ENCODE data around the gene NELL1. TPM values are rescaled to one million over a fixed set of nuclear protein-coding genes. Genes with fewer than 3 reads are reported as not detected.
A peak's percentile ranks its signal among the peaks of the same experiment; 100 is the strongest.

NELL1 gene
- total and polyA plus RNA-seq, 8 donors, result 0.24 to 1.8 (median 0.71) TPM; not detected in 2

GRCh38 chr11:20647976-20648565 lies 21.3 kb upstream of the NELL1 start:
- intact Hi-C loops (cut with DNase I), result no loop called here
- DNase-seq (peak in 2 of 4 donors; percentile 44 to 49), ATAC-seq (peak; percentile 84)
- H3K4me1 ChIP-seq, result no peaks in the 10 kb centered on the region
- H3K27ac ChIP-seq, result no peak overlapping the region
- no peaks in the 10 kb centered on the region for H3K36me3 ChIP-seq
- no peak overlapping the region for H3K4me3 ChIP-seq
- no peaks in the 10 kb centered on the region for H3K27me3 ChIP-seq
- H3K9me3 ChIP-seq, result no peaks in the 10 kb centered on the region
- TF ChIP-seq CTCF (IDR thresholded peaks at IDR 0.05), result peak; percentile 81 to 95

GRCh38 chr11:20652150-20652806 lies 17.1 kb upstream of the NELL1 start:
- TF ChIP-seq CTCF (IDR thresholded peaks at IDR 0.05), result no peak
- ATAC-seq, result no peak
- Histone ChIP-seq H3K36me3 (no peaks in the 10 kb centered on the region), H3K4me3 (no peak overlapping the region), H3K9me3 (no peaks in the 10 kb centered on the region), H3K4me1 (no peaks in the 10 kb centered on the region), H3K27me3 (peaks cover 0 to 7% of the 10 kb centered on the region in 2 donors), H3K27ac (no peak overlapping the region)
- intact Hi-C loops (cut with DNase I), result no loop called here
- DNase-seq, result no peak

- no peak for TF ChIP-seq CTCF (IDR thresholded peaks at IDR 0.05)
- Histone ChIP-seq H3K9me3 (no peaks in the 10 kb centered on the region), H3K36me3 (no peaks in the 10 kb centered on the region), H3K27me3 (peaks cover 0 to 10% of the 10 kb centered on the region in 2 donors), H3K4me1 (no peaks in the 10 kb centered on the region), H3K4me3 (no peak overlapping the region), H3K27ac (no peak overlapping the region)
- no peak for ATAC-seq
- intact Hi-C loops (cut with DNase I), result no loop called here
- no peak for DNase-seq
Observed at GRCh38 chr11:20654038-20654437, 15.3 kb upstream of the NELL1 start.

GRCh38 chr11:20656901-20657300 lies 12.5 kb upstream of the NELL1 start:
- H3K4me3 ChIP-seq, result no peak overlapping the region
- intact Hi-C loops (cut with DNase I), result no loop called here
- H3K27me3 ChIP-seq, result peaks cover 0 to 10% of the 10 kb centered on the region in 2 donors
- TF ChIP-seq CTCF (IDR thresholded peaks at IDR 0.05), result no peak
- H3K9me3 ChIP-seq, result no peaks in the 10 kb centered on the region
- H3K27ac ChIP-seq, result no peak overlapping the region
- H3K36me3 ChIP-seq, result no peaks in the 10 kb centered on the region
- ATAC-seq (no peak), DNase-seq (no peak)
- H3K4me1 ChIP-seq, result no peaks in the 10 kb centered on the region

GRCh38 chr11:20658135-20658534 lies 11.3 kb upstream of the NELL1 start:
- TF ChIP-seq CTCF (IDR thresholded peaks at IDR 0.05), result no peak
- no peaks in the 10 kb centered on the region for H3K36me3 ChIP-seq
- H3K4me3 ChIP-seq, result no peak overlapping the region
- intact Hi-C loops (cut with DNase I), result no loop called here
- H3K4me1 ChIP-seq, result no peaks in the 10 kb centered on the region
- no peaks in the 10 kb centered on the region for H3K9me3 ChIP-seq
- ATAC-seq (no peak), DNase-seq (no peak)
- no peak overlapping the region for H3K27ac ChIP-seq
- H3K27me3 ChIP-seq, result peaks cover 0 to 10% of the 10 kb centered on the region in 2 donors
